ENCODE data around the gene TWIST2. TPM values are rescaled to one million over a fixed set of nuclear protein-coding genes. Genes with fewer than 3 reads are reported as not detected.

TWIST2 gene
- total and polyA plus RNA-seq, 7 donors: 0.58 to 1.2 (median 0.90) TPM

DNA sequence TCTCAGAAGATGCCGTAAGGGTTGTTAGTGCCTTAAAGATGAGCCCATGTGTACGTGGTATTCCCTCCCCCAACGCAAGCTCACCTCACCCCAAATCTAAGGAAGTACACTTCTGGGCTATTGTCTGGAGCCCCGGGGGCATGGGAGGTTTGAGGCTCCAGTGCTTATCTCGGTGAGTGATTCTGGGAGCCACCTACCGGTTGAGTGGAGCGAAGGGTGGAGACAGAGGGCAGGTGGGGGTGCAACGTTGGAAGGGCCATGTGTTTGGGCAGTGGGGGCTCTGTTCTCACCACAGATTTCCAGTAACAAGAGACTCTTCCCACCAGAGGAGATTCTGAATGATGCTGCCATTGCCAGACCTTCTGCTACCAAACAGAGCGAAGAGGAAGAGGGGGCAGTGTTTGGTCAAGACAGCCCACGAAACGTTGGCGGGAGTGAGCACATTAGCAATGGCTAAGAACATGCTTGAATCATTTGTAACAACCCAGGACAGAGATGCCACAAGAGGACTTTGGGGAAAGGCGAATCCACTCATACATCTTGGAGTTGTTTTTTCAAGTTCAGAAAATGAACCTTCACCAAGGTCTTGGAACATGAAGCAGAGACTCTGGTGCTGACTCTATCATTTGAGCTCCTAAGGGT is 38.7 kb downstream of the TWIST2 start:
- intact Hi-C loops (cut with DNase I): no loop called here
- Histone ChIP-seq H3K4me3 (no peak overlapping the region), H3K36me3 (ENCODE audit: insufficient read depth in 1 of 2, low read depth in 1 of 2) (no peaks in the 10 kb centered on the region), H3K4me1 (no peaks in the 10 kb centered on the region), H3K27me3 (ENCODE audit: insufficient read depth in 3 of 3, low read length in 2 of 3) (peaks cover 0 to 32% (median 2%) of the 10 kb centered on the region in 3 donors), H3K9me3 (no peaks in the 10 kb centered on the region), H3K27ac (no peak overlapping the region)
- ATAC-seq: no peak
- WGBS, 3 donors: 71 to 78% (median 72%) methylated on average over 13 of the region's 13 CpGs
- no peak for DNase-seq
- TF ChIP-seq, protein P1, sequence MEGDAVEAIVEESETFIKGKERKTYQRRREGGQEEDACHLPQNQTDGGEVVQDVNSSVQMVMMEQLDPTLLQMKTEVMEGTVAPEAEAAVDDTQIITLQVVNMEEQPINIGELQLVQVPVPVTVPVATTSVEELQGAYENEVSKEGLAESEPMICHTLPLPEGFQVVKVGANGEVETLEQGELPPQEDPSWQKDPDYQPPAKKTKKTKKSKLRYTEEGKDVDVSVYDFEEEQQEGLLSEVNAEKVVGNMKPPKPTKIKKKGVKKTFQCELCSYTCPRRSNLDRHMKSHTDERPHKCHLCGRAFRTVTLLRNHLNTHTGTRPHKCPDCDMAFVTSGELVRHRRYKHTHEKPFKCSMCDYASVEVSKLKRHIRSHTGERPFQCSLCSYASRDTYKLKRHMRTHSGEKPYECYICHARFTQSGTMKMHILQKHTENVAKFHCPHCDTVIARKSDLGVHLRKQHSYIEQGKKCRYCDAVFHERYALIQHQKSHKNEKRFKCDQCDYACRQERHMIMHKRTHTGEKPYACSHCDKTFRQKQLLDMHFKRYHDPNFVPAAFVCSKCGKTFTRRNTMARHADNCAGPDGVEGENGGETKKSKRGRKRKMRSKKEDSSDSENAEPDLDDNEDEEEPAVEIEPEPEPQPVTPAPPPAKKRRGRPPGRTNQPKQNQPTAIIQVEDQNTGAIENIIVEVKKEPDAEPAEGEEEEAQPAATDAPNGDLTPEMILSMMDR (IDR thresholded peaks at IDR 0.05): no peak

DNA sequence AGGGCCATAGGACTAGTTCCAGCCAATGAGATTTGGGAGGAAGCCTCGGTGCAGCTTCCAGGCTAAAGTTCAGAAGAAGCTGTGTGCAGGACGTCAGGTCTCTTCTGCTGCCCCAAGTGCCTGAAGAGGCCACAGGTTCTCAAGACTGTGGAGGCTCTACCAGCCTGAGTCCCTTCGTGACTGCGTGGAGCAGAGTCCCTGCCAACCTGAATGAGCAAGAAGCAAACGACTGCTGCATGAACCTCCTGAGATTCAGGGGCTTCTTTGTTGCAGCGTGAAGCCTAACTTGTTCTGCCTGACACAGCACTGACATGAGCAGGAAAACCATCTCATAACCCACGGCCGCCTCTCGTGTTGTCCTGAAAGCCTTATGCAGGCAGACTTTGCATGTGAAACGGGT is 39.7 kb downstream of the TWIST2 start:
- no peak for DNase-seq
- intact Hi-C loops (cut with DNase I): no loop called here
- WGBS, 3 donors: 79 to 85% (median 79%) methylated on average over 10 of the region's 10 CpGs
- ATAC-seq: no peak
- H3K4me1 ChIP-seq: no peaks in the 10 kb centered on the region
- TF ChIP-seq, protein P1 (IDR thresholded peaks at IDR 0.05): no peak
- H3K36me3 ChIP-seq (ENCODE audit: insufficient read depth in 1 of 2, low read depth in 1 of 2): no peaks in the 10 kb centered on the region
- H3K4me3 ChIP-seq: no peak overlapping the region
- H3K9me3 ChIP-seq: no peaks in the 10 kb centered on the region
- H3K27ac ChIP-seq: no peak overlapping the region
- peaks cover 0 to 27% (median 2%) of the 10 kb centered on the region in 3 donors for H3K27me3 ChIP-seq (ENCODE audit: insufficient read depth in 3 of 3, low read length in 2 of 3)

DNA sequence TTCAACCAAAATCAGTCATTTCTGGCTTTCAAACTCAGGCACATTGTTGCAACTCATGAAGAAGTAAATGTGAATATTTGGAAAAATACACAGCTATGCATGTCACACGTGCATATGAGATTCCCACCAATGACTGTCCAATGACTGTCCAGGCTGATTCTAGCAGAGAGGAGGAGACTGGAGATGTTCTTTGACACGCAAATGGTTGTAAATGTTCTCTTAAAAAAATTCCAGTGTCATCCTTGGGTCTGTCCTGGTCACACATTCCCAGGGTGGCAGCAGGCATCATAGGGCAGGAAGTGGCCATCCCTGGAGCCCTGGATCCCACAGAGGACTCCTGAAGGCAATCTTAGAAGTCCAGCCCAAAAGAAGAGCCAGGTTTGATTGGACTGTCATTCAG is 40.9 kb downstream of the TWIST2 start:
- no peaks in the 10 kb centered on the region for H3K4me1 ChIP-seq
- no peak for DNase-seq
- intact Hi-C loops (cut with DNase I): no loop called here
- no peaks in the 10 kb centered on the region for H3K9me3 ChIP-seq
- 55 to 69% (median 59%) methylated on average over 2 of the region's 2 CpGs for WGBS, 3 donors
- no peak for ATAC-seq
- H3K27me3 ChIP-seq (ENCODE audit: insufficient read depth in 3 of 3, low read length in 2 of 3): peaks cover 0 to 27% (median 2%) of the 10 kb centered on the region in 3 donors
- no peaks in the 10 kb centered on the region for H3K36me3 ChIP-seq (ENCODE audit: insufficient read depth in 1 of 2, low read depth in 1 of 2)
- TF ChIP-seq, protein P1 (IDR thresholded peaks at IDR 0.05): no peak
- H3K4me3 ChIP-seq: no peak overlapping the region
- no peak overlapping the region for H3K27ac ChIP-seq

DNA sequence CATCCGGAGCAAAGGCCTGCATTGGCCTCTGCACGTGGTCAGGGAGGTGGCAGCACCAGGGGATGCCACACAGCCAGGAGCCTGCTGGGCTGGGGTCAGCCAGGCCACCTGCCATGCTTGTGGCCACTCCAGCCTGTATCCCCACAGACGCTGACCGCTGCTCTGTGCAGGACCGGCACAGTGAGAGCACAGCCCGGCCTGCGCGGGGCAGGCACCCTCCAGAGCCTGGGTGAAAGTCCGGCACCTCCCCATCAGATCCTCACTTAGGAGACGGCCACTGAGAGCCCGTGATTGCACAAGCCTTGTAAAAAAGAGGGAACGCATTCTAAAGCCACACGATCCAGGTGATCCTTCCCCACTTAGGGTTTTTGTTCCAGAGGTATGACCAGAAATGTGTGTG is 42.2 kb downstream of the TWIST2 start:
- no peak overlapping the region for H3K4me3 ChIP-seq
- no peaks in the 10 kb centered on the region for H3K36me3 ChIP-seq (ENCODE audit: insufficient read depth in 1 of 2, low read depth in 1 of 2)
- intact Hi-C loops (cut with DNase I): no loop called here
- 84 to 87% (median 85%) methylated on average over 13 of the region's 13 CpGs for WGBS, 3 donors
- peaks cover 0 to 15% (median 4%) of the 10 kb centered on the region in 3 donors for H3K27me3 ChIP-seq (ENCODE audit: insufficient read depth in 3 of 3, low read length in 2 of 3)
- H3K27ac ChIP-seq: no peak overlapping the region
- no peaks in the 10 kb centered on the region for H3K4me1 ChIP-seq
- TF ChIP-seq, protein P1 (IDR thresholded peaks at IDR 0.05): no peak
- no peaks in the 10 kb centered on the region for H3K9me3 ChIP-seq
- ATAC-seq (peak in 1 of 4 donors; percentile 29), DNase-seq (peak in 1 of 2 donors; percentile 35)
